Panc1 (cell line): ENCODE data around the gene HCLS1.

ENCODE experiments used
- CTCF ChIP-seq: fragments of 450-650 bp; IDR thresholded peaks from 2 replicates; pipeline ENCODE4 v1.5.1; 2017; ENCODE audit warnings: mild to moderate bottlenecking
- POLR2AphosphoS5 ChIP-seq: IDR thresholded peaks from 2 replicates; pipeline ENCODE4 v1.6.1; 2012; ENCODE audit warnings: mild to moderate bottlenecking, low read depth, low read length, moderate library complexity
- SIN3A ChIP-seq: IDR thresholded peaks from 2 replicates; pipeline ENCODE4 v1.6.1; 2012; ENCODE audit warnings: low read depth, mild to moderate bottlenecking, low read length, moderate library complexity, borderline replicate concordance; ENCODE audit not compliant: insufficient read depth
- TCF7L2 ChIP-seq: IDR thresholded peaks from 2 replicates; pipeline ENCODE4 v1.6.1; 2011; ENCODE audit warnings: mild to moderate bottlenecking, low read depth, low read length, inconsistent platforms

- TF ChIP-seq CTCF, result no peak
- no peak for TF ChIP-seq TCF7L2
- no peak for TF ChIP-seq SIN3A
- TF ChIP-seq POLR2AphosphoS5, result no peak
Observed at GRCh38 chr3:121710347-121710746, 49.6 kb upstream of the HCLS1 start.
